C4-2B (cell line): ENCODE measurements around the gene PDE6A.

Experiments used
- CTCF ChIP-seq: fragments of 450-650 bp; conservative IDR thresholded peaks from 2 replicates; pipeline ENCODE4 v1.5.1; 2017; ENCODE audit warnings: mild to moderate bottlenecking
- ZFX ChIP-seq: fragments of 450-650 bp; IDR thresholded peaks from 2 replicates; pipeline ENCODE4 v1.6.1; 2017

- TF ChIP-seq CTCF (no peak), ZFX (no peak)
These were observed 5.0 kb downstream of the PDE6A start for GRCh38 chr5:149939546-149939945.
